ENCODE data around the gene LTBP1. TPM values are rescaled to one million over a fixed set of nuclear protein-coding genes. Genes with fewer than 3 reads are reported as not detected.

The LTBP1 gene
- total and polyA plus RNA-seq, 2 of the 13 experiments (the other 11 are each of a cell fraction or from before 2014, with no cell fraction given), result 0.12 to 0.22 TPM

GRCh38 chr2:33411765-33412164 lies 465.0 kb downstream of the LTBP1 start (continued):
- TF ChIP-seq SP140L (CRISPR knock-in tag; IDR thresholded peaks at IDR 0.05; ENCODE audit: borderline replicate concordance) (no peak), ATF1 (CRISPR knock-in tag; IDR thresholded peaks at IDR 0.05) (no peak), NFYC (CRISPR knock-in tag; IDR thresholded peaks at IDR 0.05) (no peak), SKIL (CRISPR knock-in tag; IDR thresholded peaks at IDR 0.05; ENCODE audit: borderline replicate concordance) (no peak), ZFP41 (CRISPR knock-in tag; IDR thresholded peaks at IDR 0.05; ENCODE audit: borderline replicate concordance) (no peak), TRIM24 (CRISPR knock-in tag; IDR thresholded peaks at IDR 0.05) (no peak), EED (CRISPR knock-in tag; IDR thresholded peaks at IDR 0.05) (no peak), PHF5A (CRISPR knock-in tag; IDR thresholded peaks at IDR 0.05; ENCODE audit: low read depth, unreplicated experiment) (no peak), RELA (CRISPR knock-in tag; IDR thresholded peaks at IDR 0.05) (no peak), ZBTB21 (CRISPR knock-in tag; IDR thresholded peaks at IDR 0.05) (peak; percentile 80), ZBTB25 (CRISPR knock-in tag; IDR thresholded peaks at IDR 0.05) (no peak), MYPOP (CRISPR knock-in tag; IDR thresholded peaks at IDR 0.05) (no peak), SRY (CRISPR knock-in tag; IDR thresholded peaks at IDR 0.05) (no peak), ZNF329 (CRISPR knock-in tag; IDR thresholded peaks at IDR 0.05; ENCODE audit: low read depth) (no peak), TBX2 (CRISPR knock-in tag; IDR thresholded peaks at IDR 0.05; ENCODE audit: borderline replicate concordance) (no peak), ZBTB37 (CRISPR knock-in tag; IDR thresholded peaks at IDR 0.05) (no peak), ZBTB44 (CRISPR knock-in tag; IDR thresholded peaks at IDR 0.05) (no peak), HMG20A (CRISPR knock-in tag; IDR thresholded peaks at IDR 0.05; ENCODE audit: borderline replicate concordance) (no peak), ZIK1 (CRISPR knock-in tag; IDR thresholded peaks at IDR 0.05; ENCODE audit: borderline replicate concordance, low read depth) (no peak), YEATS2 (CRISPR knock-in tag; IDR thresholded peaks at IDR 0.05; ENCODE audit: borderline replicate concordance) (no peak), PAF1 (CRISPR knock-in tag; IDR thresholded peaks at IDR 0.05) (no peak), ZNF672 (CRISPR knock-in tag; IDR thresholded peaks at IDR 0.05) (no peak), PLSCR1 (CRISPR knock-in tag; IDR thresholded peaks at IDR 0.05; ENCODE audit: borderline replicate concordance) (no peak), PCBP1 (IDR thresholded peaks at IDR 0.05; ENCODE audit: borderline replicate concordance, low read depth, low read length) (no peak), FOXA3 (CRISPR knock-in tag; IDR thresholded peaks at IDR 0.05) (peak; percentile 43; the same call in 1 of the 2 replicates)

All from HepG2 (cell line).